ENCODE measurements around the gene TSPAN19. TPM values are rescaled to one million over a fixed set of nuclear protein-coding genes. Genes with fewer than 3 reads are reported as not detected.

TSPAN19 gene
- total RNA-seq, 3 donors from 2014 or later: not detected

DNA sequence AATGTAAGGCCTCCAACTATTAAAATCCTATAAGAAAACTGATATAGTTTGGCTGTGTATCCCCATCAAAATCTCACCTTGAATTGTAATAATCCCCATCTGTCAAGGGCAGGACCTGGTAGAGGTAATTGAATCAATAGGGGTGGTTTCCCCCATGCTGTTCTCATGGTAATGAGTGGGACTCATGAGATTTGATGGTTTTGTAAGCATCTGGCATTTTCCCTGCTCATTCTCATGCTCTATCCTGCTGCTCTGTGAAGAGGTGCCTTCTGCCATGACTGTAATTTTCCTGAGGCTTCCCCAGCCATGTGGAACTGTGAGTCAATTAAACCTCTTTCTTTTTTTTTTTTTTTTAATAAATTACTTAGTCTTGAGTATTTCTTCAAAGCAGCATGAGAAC lies 31.9 kb downstream of the TSPAN19 start:
- no peaks in the 10 kb centered on the region for H3K27me3 ChIP-seq

DNA sequence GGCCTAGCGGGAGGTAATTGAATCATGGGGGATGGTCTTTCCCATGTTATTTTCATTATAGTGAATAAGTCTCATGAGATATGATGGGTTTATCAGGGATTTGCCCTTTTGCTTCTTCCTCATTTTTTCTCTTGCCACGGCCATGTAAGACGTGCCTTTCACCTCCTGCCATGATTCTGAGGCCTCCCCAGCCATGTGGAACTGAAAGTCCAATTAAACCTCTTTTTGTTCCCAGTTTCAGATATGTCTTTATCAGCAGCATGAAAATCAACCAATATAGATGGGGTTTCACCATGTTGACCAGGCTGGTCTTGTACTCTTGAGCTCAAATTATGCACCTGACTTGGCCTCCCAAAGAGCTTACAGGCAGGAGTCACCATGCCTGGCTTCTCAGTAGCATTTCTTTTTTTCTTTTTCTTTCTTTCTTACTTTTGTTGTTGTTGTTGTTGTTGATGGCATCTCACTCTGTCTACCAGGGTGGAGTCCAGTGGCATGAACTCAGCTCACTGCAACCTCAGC lies 33.2 kb downstream of the TSPAN19 start:
- TF ChIP-seq, protein P1, sequence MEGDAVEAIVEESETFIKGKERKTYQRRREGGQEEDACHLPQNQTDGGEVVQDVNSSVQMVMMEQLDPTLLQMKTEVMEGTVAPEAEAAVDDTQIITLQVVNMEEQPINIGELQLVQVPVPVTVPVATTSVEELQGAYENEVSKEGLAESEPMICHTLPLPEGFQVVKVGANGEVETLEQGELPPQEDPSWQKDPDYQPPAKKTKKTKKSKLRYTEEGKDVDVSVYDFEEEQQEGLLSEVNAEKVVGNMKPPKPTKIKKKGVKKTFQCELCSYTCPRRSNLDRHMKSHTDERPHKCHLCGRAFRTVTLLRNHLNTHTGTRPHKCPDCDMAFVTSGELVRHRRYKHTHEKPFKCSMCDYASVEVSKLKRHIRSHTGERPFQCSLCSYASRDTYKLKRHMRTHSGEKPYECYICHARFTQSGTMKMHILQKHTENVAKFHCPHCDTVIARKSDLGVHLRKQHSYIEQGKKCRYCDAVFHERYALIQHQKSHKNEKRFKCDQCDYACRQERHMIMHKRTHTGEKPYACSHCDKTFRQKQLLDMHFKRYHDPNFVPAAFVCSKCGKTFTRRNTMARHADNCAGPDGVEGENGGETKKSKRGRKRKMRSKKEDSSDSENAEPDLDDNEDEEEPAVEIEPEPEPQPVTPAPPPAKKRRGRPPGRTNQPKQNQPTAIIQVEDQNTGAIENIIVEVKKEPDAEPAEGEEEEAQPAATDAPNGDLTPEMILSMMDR (IDR thresholded peaks at IDR 0.05): no peak
- TF ChIP-seq POLR2A (IDR thresholded peaks at IDR 0.05): no peak
- no peak for TF ChIP-seq POLR2AphosphoS5 (IDR thresholded peaks at IDR 0.05)
- Histone ChIP-seq H3K36me3 (no peaks in the 10 kb centered on the region), H3K9me3 (no peaks in the 10 kb centered on the region), H3K27me3 (no peaks in the 10 kb centered on the region), H3K27ac (no peak overlapping the region), H3K4me3 (no peak overlapping the region), H3K4me1 (no peaks in the 10 kb centered on the region)
- intact Hi-C loops (cut with DNase I; ENCODE audit: low total_unique reads): no loop called here
- no peak for DNase-seq (ENCODE audit: low spot score in 2 of 2)

More for the DNA sequence above, 31.9 kb downstream of the TSPAN19 start:
- no peak overlapping the region for H3K4me3 ChIP-seq
- no peaks in the 10 kb centered on the region for H3K9me3 ChIP-seq
- H3K36me3 ChIP-seq: no peaks in the 10 kb centered on the region
- no peak overlapping the region for H3K27ac ChIP-seq
- TF ChIP-seq, protein P1 (IDR thresholded peaks at IDR 0.05): no peak
- TF ChIP-seq POLR2A (IDR thresholded peaks at IDR 0.05) (no peak), POLR2AphosphoS5 (IDR thresholded peaks at IDR 0.05) (no peak)
- intact Hi-C loops (cut with DNase I; ENCODE audit: low total_unique reads): no loop called here
- DNase-seq (ENCODE audit: low spot score in 2 of 2): no peak
- no peaks in the 10 kb centered on the region for H3K4me1 ChIP-seq

DNA sequence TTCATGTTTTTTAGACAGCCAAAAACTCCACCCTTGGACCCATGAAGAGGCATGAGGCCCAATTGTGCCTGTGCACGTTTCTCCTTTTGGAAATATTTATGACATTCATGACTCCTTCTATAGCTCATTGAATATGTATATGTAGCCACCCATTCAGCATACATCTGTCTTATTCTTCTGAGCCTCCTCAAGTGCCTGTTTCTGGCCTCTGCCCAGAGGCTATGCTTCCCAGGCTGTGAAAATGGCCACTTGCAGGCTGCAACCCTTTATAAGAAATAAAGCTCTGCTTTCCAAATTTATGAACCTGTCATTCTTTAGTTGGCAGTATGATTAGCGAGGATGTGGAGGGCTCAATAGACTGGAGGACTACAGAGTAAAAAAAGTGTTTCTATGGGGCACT lies 35.3 kb downstream of the TSPAN19 start:
- no peaks in the 10 kb centered on the region for H3K36me3 ChIP-seq
- no peaks in the 10 kb centered on the region for H3K4me1 ChIP-seq
- no peaks in the 10 kb centered on the region for H3K27me3 ChIP-seq
- intact Hi-C loops (cut with DNase I; ENCODE audit: low total_unique reads): no loop called here
- no peak overlapping the region for H3K4me3 ChIP-seq
- no peak for DNase-seq (ENCODE audit: low spot score in 2 of 2)
- TF ChIP-seq POLR2AphosphoS5 (IDR thresholded peaks at IDR 0.05) (no peak), POLR2A (IDR thresholded peaks at IDR 0.05) (no peak)
- TF ChIP-seq, protein P1 (IDR thresholded peaks at IDR 0.05): no peak
- H3K27ac ChIP-seq: no peak overlapping the region
- no peaks in the 10 kb centered on the region for H3K9me3 ChIP-seq

DNA sequence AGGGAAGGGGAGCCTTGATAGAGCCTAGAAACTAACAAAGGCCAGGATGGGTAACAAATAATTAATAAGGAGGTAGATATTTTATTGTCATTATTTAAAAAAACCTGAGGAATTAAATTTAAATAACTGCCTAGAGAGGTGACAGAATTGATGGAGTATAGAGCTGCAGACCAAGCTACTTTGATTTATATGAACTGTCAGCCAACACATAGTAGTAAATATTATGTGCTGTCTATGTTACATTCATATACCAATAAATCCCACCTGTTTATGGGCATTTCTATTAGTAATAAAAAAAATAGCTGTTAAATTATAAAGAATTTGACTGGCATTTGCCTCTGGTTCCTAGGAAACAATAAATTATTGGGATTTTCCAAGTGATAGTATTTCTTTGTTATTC lies 37.7 kb downstream of the TSPAN19 start:
- intact Hi-C loops (cut with DNase I; ENCODE audit: low total_unique reads): no loop called here
- Histone ChIP-seq H3K36me3 (no peaks in the 10 kb centered on the region), H3K9me3 (no peaks in the 10 kb centered on the region), H3K4me3 (no peak overlapping the region), H3K4me1 (no peaks in the 10 kb centered on the region), H3K27ac (no peak overlapping the region), H3K27me3 (no peaks in the 10 kb centered on the region)
- TF ChIP-seq POLR2AphosphoS5 (IDR thresholded peaks at IDR 0.05): no peak
- TF ChIP-seq POLR2A (IDR thresholded peaks at IDR 0.05): no peak
- TF ChIP-seq, protein P1 (IDR thresholded peaks at IDR 0.05): no peak
- no peak for DNase-seq (ENCODE audit: low spot score in 2 of 2)

DNA sequence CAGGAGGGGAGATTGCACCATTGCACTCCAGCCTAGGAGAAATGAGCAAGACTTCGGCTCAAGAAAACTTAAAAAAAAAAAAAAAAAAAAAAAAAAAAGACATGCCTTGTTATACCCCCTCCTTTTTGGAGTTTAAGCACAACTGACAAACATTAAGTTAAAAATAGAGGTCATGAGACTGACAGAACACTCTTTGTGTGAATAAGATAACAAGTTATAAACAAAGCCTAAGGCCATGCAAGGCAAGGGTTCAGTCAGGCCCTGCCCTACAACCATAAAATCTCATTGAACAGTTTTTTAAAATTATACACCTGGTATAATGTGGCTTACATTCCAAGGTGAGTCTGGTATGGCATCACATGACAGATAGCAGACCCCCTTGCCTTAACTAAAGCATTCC lies 39.3 kb downstream of the TSPAN19 start:
- Histone ChIP-seq H3K4me3 (no peak overlapping the region), H3K27ac (no peak overlapping the region), H3K27me3 (no peaks in the 10 kb centered on the region), H3K4me1 (no peaks in the 10 kb centered on the region), H3K9me3 (no peaks in the 10 kb centered on the region), H3K36me3 (no peaks in the 10 kb centered on the region)
- DNase-seq (ENCODE audit: low spot score in 2 of 2): no peak
- TF ChIP-seq, protein P1 (IDR thresholded peaks at IDR 0.05): no peak
- no peak for TF ChIP-seq POLR2AphosphoS5 (IDR thresholded peaks at IDR 0.05)
- intact Hi-C loops (cut with DNase I; ENCODE audit: low total_unique reads): no loop called here

All from breast epithelium (tissue), 4 donors.